Kidney glomerular epithelial cell (primary cell): ENCODE results near the gene NLGN1.
A peak's percentile ranks its signal among the peaks of the same experiment; 100 is the strongest.

Experiments used
- DNase-seq: peaks from one replicate; lab custom pipeline; 2025; lab: John Stamatoyannopoulos, UW

The NLGN1 gene

DNA sequence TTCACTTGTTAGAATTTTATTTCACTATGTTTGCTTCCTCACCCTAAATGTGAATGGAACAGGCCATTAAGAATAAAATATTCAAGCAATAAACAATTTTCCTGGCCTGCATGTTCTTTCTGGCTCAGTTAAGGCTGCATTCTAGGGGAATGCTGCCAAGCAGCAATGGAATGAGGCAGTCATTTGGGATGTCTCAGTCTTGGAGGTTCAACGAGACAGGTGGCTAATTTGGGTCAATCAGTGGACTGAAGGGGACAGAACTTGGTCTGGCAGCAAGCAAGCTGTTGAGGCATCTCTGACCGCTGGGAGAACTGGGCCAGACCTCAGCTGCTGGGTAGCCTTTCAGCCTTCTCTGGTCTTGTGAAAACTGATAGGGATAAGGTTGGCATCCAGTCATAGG lies 241.6 kb downstream of the NLGN1 start:
- no peak for DNase-seq

- no peak for DNase-seq
These were observed 244.2 kb downstream of the NLGN1 start for GRCh38 chr3:173641696-173642095.

GRCh38 chr3:173644086-173645082 lies 246.8 kb downstream of the NLGN1 start:
- DNase-seq, result no peak

DNA sequence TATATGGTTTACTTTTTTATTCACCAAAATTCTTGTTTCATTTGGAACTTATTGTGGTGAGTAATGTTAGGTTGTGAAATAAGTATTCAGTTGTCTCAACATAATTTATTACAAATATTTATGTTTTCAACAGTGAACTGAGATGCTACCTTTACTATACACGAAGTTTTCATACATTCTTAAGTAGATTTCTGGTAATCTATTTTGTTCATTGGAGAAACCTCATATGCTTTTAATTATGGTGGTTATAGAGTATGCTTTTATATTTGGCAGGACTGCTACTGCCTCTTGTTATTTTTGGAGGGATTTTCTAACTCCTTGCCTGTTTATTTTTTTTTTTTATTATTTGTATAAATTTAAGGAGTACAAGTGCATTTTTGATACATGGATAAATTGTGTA lies 253.1 kb downstream of the NLGN1 start:
- DNase-seq, result no peak

GRCh38 chr3:173652093-173652492 lies 254.5 kb downstream of the NLGN1 start:
- DNase-seq, result no peak

DNA sequence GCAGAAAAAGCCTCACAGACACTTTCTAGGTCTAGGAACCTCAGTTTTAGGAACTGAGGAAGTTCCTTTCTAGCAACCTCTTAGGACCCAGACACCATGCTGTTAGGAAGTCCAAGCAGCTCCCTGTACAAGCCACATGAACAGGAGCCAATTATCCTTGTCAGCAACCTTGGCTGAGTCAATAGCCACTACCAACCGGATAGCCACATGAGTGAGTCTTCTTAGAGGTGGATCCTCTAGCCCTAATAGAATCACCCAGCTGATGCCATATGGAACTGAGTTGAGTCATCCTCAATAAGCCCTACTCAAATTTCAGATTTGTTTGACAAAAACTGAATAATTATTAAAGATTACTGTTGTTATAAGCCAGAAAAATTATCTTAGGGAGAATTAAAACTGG lies 256.2 kb downstream of the NLGN1 start:
- DNase-seq, result no peak

DNA sequence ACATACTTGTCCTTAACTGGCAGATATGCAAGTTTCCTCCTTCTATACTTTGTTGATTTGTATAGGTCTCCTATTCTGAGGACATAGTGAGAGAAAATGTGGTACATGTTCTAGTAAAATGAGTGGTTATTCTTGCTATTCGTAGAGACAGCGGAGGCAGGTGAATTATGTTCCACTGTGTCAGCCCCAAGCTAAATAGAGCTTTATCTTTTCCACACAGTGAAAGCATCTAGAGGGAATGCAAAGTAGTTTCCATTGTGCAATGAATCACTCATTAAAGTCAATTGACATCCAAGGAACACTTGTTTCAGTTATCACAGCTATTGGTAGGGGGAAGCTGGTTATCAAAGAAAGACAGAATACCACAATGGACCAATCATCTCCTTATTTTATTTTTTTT lies 262.4 kb downstream of the NLGN1 start:
- DNase-seq, result no peak

DNA sequence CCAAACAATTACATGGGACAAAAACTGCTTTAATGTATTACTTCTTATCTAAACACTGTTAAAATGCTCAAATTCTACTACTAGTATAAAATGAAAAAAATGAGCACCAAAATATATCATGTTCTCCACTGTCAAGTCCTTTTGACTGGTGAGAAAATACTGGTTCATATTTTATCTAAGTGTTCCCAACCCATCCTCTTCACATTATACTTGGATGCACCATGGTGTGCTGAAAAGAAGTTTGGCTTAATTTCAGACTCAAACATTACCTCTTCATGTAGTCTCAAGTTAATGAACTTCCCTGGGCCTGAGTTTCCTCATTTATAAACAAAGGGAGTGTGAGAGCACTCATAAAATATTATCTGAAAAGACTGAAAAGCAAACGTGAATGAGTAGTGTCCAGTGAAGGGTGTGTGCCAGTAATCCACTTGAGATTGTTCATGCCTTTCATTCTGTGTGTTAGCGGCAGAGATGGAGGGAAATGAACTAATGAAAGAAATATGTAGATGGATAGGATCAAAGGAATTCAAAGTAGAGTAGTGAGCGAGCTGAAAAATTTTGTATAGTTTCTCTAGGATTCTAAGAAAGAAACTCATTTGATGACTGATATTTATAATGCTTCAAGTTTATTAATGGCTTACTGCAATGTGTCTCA lies 263.2 kb downstream of the NLGN1 start:
- DNase-seq, result peak; percentile 29

- peak; percentile 45 for DNase-seq
These were observed 266.2 kb downstream of the NLGN1 start for GRCh38 chr3:173663696-173664111.

GRCh38 chr3:173676094-173676493 lies 278.6 kb downstream of the NLGN1 start:
- no peak for DNase-seq

DNA sequence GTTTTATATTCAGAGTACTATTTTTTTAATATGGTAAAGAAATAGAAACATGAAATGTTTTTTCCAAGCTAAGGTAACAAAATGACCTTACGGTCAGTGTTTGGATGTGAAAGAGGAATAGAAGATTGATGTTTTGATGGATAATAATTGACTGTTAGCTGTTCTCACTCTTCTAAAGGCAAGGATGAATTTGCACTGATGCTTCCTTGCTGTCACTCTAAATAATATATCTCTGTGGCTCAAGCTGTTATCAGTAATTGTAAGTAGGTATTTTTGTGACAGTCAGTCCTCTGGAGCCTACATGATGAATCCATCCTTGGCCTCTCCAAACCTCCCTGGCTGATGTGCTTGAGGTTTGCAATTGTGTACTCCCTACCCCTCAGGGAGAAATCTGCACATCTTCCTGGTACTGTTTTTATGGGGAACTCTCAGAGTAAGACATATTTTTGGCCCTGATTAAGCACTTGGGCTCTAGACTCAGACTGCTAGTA lies 283.7 kb downstream of the NLGN1 start:
- no peak for DNase-seq

GRCh38 chr3:173685456-173685855 lies 287.9 kb downstream of the NLGN1 start:
- peak; percentile 2 for DNase-seq

DNA sequence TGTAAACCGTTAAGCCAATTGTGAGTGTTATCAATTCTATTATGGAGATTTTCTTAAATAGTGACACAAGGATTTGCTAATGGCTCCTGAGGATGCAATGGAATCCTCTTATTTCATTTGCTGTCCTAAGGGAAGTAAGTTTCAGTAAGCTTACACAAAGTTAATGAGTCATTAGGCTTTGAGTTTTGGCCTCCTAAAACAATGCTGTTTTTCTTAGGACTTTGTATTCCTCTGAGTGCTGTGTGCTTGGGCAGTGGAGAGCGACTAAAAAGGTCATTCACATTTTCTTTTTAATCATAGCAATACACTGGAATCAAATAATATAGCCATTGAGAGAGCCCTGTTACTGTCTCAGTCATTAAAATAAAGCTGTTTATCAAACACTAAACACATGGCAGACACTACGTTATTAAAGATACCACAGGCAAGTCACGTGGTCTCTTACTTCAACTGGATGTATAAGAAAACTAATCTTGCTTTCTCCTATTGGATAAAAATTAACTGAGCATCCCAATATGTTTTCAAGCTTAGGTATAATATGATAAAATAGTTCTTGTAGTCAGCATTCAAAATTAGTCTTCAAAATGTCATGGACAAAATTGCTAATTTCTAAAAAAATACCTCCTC lies 290.8 kb downstream of the NLGN1 start:
- DNase-seq, result peak; percentile 49

- DNase-seq, result peak; percentile 15
These were observed 293.1 kb downstream of the NLGN1 start for GRCh38 chr3:173690542-173691180.

DNA sequence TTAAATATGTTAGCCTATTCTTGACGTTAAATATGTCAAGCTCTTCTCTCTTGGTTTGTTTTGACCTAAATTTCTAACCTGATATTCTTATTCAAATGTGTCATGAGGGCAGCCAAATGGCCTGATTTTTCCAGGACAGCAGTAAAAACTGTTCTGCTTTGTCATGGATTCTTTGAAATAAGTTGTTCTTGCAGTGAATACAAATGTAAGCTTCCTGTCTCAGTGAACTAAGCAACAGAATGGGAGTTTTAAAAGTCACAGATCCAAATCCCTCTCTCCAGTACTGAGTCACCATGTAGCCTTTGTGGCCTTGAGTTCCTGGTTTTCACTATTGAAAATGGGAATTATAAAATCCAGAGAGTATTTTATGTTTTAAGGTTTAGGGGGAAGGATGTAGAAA lies 301.8 kb downstream of the NLGN1 start:
- no peak for DNase-seq

GRCh38 chr3:173700336-173700735 lies 302.8 kb downstream of the NLGN1 start:
- DNase-seq, result no peak

- DNase-seq, result no peak
These were observed 305.0 kb downstream of the NLGN1 start for GRCh38 chr3:173702561-173702960.

DNA sequence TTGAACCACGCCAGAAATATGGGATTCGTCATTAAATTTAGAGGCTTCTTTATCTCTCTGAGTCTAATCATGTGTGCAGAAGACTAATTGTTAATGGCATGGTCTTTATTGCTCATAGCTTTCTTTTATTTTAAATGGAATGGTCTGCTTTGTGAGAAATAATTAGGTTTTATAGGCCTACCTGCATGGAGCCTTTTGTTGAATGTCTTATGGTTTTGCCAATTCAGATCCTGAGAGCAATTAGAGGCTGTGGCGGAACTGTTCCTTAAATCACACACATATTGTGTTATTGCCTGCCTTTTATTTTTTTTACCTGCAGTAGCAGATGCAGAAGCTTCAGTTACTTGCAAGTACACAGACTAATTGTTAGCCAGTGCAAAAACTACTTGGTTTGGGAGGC lies 306.2 kb downstream of the NLGN1 start:
- no peak for DNase-seq

DNA sequence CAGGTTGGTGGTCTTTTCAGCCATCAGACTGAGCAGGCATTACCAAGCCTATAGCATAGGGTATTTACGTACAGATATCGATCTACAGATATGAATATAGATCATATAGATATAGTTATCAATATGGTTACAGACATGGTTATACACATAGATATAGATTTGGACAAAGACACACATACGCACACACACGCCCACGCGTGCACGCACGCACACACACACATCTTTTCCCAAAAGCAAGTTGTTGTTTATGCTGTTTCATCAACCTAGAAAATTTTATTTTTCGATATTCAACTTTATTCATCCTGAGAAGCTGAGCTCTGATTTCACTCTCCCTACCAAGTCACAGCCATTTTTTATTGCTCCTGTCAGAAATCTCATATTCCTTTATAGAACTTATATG lies 309.1 kb downstream of the NLGN1 start:
- DNase-seq, result no peak

- no peak for DNase-seq
These were observed 310.6 kb downstream of the NLGN1 start for GRCh38 chr3:173708191-173708590.

GRCh38 chr3:173709026-173709425 lies 311.5 kb downstream of the NLGN1 start:
- DNase-seq, result no peak

DNA sequence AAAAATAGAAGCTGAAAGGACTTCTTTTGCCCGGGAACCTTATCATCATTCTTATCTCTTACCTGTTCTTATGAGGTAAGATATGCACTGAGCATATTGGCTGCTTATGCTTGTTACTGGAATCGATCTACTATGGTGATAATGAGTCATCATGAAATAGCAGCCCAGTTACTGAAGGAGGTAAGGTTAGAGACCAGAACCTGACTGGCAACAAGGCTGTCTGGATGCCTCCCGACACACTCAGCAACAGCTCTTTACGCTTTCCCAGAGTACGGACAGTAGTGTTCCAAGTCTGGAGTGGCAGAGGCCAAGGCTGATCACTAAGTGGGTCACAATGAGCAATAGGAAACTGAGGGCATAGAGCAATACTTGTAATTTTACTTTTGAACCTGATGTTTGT lies 314.1 kb downstream of the NLGN1 start:
- no peak for DNase-seq
